Upper lobe of right lung (tissue), 1 donor: Measurements from ENCODE around the gene CADPS2. TPM values are rescaled to one million over a fixed set of nuclear protein-coding genes. Genes with fewer than 3 reads are reported as not detected.

Experiments
- ATAC-seq: fragments of 200-7000 bp; cut with Tn5 transposase; one replicate; pipeline ENCODE4 v1.9.1; 2020; ENCODE audit warnings: mild to moderate bottlenecking, moderate library complexity
- DNase-seq: peaks from one replicate; pipeline ENCODE4 v3.0.0-alpha.2; 2020
- H3K27ac ChIP-seq: fragments of 200-600 bp; one replicate; pipeline ENCODE4 v1.8.0; 2022
- H3K27me3 ChIP-seq: fragments of 200-600 bp; one replicate; pipeline ENCODE4 v1.8.0; 2022; ENCODE audit warnings: mild to moderate bottlenecking
- H3K36me3 ChIP-seq: fragments of 200-600 bp; one replicate; pipeline ENCODE4 v1.8.0; 2022
- H3K4me1 ChIP-seq: fragments of 200-600 bp; one replicate; pipeline ENCODE4 v1.8.0; 2022
- H3K4me3 ChIP-seq: fragments of 200-600 bp; one replicate; pipeline ENCODE4 v1.8.0; 2022; ENCODE audit warnings: mild to moderate bottlenecking
- H3K9me3 ChIP-seq: fragments of 200-600 bp; one replicate; pipeline ENCODE4 v1.8.0; 2022
- CTCF ChIP-seq: fragments of 200-600 bp; IDR thresholded peaks from one replicate; pipeline ENCODE4 v1.8.0; 2022; ENCODE audit warnings: antibody characterized with exemption
- intact Hi-C: fragments of 100-400 bp; cut with DNase I; formaldehyde crosslinking; loops from one replicate; pipeline ENCODE4 v1.11.0; 2022
- total RNA-seq: library from RNA; stranded (reverse); fragmentation: NEBNext Ultra II Directional; extraction: Animal tissue kit (Norgen Biotek cat#: 25700); gene quantifications from one replicate; pipeline ENCODE4 v1.2.1, GENCODE V29; 2021
- donor health status: DM: no; HTN: yes; CAD: no; lungs with severe emphysema.

The CADPS2 gene
- total RNA-seq, 1 donor from 2014 or later, result 46.1 TPM

- Histone ChIP-seq H3K4me1 (no peaks in the 10 kb centered on the region), H3K36me3 (no peaks in the 10 kb centered on the region), H3K27me3 (no peaks in the 10 kb centered on the region), H3K9me3 (no peaks in the 10 kb centered on the region), H3K27ac (no peak overlapping the region), H3K4me3 (no peak overlapping the region)
- ATAC-seq (no peak), DNase-seq (no peak)
- no peak for TF ChIP-seq CTCF
- intact Hi-C loops, result no loop called here
Measured at GRCh38 chr7:122758501-122758900, 127.8 kb downstream of the CADPS2 start.

GRCh38 chr7:122756860-122757259 lies 129.4 kb downstream of the CADPS2 start:
- TF ChIP-seq CTCF, result no peak
- H3K27me3 ChIP-seq, result no peaks in the 10 kb centered on the region
- DNase-seq, result no peak
- no peak for ATAC-seq
- H3K4me1 ChIP-seq, result no peaks in the 10 kb centered on the region
- no peak overlapping the region for H3K27ac ChIP-seq
- intact Hi-C loops, result no loop called here
- no peaks in the 10 kb centered on the region for H3K36me3 ChIP-seq
- H3K4me3 ChIP-seq, result no peak overlapping the region
- H3K9me3 ChIP-seq, result no peaks in the 10 kb centered on the region

- H3K4me1 ChIP-seq, result no peaks in the 10 kb centered on the region
- intact Hi-C loops, result no loop called here
- no peak overlapping the region for H3K4me3 ChIP-seq
- no peak overlapping the region for H3K27ac ChIP-seq
- DNase-seq, result no peak
- no peaks in the 10 kb centered on the region for H3K9me3 ChIP-seq
- ATAC-seq, result no peak
- H3K27me3 ChIP-seq, result no peaks in the 10 kb centered on the region
- no peak for TF ChIP-seq CTCF
- no peaks in the 10 kb centered on the region for H3K36me3 ChIP-seq
Measured at GRCh38 chr7:122755696-122756095, 130.6 kb downstream of the CADPS2 start.

- Histone ChIP-seq H3K36me3 (no peaks in the 10 kb centered on the region), H3K9me3 (no peaks in the 10 kb centered on the region), H3K27me3 (no peaks in the 10 kb centered on the region), H3K27ac (no peak overlapping the region), H3K4me1 (no peaks in the 10 kb centered on the region), H3K4me3 (no peak overlapping the region)
- ATAC-seq (no peak), DNase-seq (no peak)
- intact Hi-C loops, result no loop called here
- no peak for TF ChIP-seq CTCF
Measured at GRCh38 chr7:122752583-122752982, 133.7 kb downstream of the CADPS2 start.

- intact Hi-C loops, result no loop called here
- ATAC-seq (no peak), DNase-seq (no peak)
- Histone ChIP-seq H3K36me3 (no peaks in the 10 kb centered on the region), H3K9me3 (no peaks in the 10 kb centered on the region), H3K27ac (no peak overlapping the region), H3K4me1 (no peaks in the 10 kb centered on the region), H3K27me3 (no peaks in the 10 kb centered on the region), H3K4me3 (no peak overlapping the region)
- TF ChIP-seq CTCF, result no peak
Measured at GRCh38 chr7:122750389-122750788, 135.9 kb downstream of the CADPS2 start.

- no peak overlapping the region for H3K27ac ChIP-seq
- no peaks in the 10 kb centered on the region for H3K36me3 ChIP-seq
- no peaks in the 10 kb centered on the region for H3K9me3 ChIP-seq
- no peak overlapping the region for H3K4me3 ChIP-seq
- DNase-seq, result no peak
- TF ChIP-seq CTCF, result no peak
- no peaks in the 10 kb centered on the region for H3K4me1 ChIP-seq
- intact Hi-C loops, result no loop called here
- ATAC-seq, result no peak
- no peaks in the 10 kb centered on the region for H3K27me3 ChIP-seq
Measured at GRCh38 chr7:122748195-122748594, 138.1 kb downstream of the CADPS2 start.
